GM19238 (cell line): ENCODE results near the gene TFB2M.

ENCODE experiments used
- DNase-seq: peaks from one replicate; pipeline ENCODE4 v3.0.0; 2011; ENCODE audit warnings: low spot score; ENCODE audit not compliant: insufficient read length

Gene TFB2M

DNA sequence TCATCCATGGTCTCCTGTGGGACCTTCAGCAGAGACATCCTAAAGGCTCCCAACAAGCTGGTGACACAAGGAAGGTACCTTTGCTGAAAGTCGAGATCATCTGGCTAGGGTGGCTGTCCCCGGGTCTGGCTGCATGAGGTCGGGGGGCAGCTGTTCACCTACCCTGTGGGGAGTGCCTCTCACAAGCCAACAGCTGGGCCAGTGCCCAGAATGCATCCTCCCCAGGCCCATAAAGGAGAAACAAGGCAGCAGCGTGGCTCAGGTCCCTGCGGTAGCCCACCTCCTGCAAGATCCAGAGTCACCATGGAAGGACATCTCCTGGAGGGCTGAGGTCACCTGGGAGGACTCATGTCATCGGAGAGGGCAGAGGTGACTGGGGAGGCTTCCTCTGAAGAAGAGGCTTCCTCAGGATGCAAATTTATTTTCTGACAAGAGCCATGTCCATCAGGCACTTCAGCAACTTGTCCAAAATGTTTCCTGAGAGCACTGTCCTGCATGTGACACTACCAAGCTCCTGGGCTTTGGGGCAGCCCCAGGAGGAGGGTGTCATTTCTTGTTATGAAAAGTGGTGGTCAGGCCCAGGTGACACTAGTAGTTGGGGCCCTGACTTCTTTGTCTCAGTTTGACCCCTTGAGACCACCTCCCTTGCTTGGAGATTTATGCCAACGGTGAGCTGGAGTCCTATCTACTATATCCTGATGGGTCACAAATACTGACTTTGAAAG lies 52.3 kb downstream of the TFB2M start:
- DNase-seq: no peak

DNA sequence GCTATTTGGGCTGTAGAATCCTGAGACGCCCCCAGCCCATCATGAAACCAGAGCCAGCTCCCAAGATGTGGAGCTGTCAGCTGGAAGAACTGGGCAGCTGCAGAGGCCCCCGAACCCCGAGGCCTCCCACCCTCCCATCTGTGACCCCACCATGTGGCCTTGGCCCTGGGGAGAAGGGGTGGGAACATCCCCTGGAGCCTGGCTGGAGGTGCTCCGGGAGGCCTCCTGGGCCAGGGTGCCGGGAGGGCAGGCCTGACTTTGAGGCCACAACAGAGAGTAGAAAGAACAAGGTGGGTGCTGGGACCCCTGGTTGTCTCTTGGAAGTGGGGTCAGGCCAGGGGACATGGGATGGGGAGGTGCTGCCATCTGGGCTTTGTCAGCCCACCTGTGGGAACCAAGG lies 53.0 kb downstream of the TFB2M start:
- DNase-seq: no peak

GRCh38 chr1:246512635-246513034 lies 53.4 kb downstream of the TFB2M start:
- DNase-seq: no peak

DNA sequence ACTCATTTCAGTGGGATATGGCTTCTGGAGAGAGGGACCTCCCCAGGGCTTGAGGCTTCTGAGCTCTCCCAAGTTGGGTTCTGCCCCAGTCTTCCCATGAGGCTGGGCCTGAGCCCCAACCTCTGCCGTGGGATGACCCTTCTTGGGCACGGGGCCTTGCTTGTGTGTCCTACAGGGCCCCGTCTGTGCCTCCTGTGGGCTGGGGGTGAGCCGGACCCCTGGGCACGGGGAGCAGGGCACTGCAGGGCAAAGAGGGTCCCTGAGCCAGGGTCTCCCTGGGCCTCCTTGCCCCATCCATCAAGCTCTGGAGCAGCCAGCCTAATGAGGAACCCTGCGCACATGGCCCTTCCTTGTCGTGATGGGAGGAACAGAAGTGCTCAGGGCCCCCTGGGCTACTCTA lies 53.8 kb downstream of the TFB2M start:
- DNase-seq: no peak

DNA sequence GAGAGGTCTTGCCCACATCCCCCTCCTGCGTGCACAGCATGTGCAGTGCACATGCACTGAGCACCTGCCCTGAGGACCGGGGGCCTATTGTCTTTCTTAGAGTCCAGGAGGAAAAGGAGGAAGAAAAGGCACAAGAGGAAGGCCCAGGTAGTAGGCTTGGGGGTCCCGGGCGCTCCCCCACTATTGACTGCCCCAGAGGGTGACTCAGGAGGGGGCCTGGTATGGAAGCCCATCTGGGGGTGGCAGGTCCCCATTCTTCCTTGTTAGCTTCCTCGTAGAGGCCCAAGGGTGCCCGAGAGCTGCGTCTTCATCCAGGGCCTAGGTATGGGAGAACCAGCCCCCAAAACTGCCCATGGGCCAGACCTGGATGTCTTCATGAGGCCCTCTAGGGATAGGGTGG lies 54.9 kb downstream of the TFB2M start:
- DNase-seq: no peak

DNA sequence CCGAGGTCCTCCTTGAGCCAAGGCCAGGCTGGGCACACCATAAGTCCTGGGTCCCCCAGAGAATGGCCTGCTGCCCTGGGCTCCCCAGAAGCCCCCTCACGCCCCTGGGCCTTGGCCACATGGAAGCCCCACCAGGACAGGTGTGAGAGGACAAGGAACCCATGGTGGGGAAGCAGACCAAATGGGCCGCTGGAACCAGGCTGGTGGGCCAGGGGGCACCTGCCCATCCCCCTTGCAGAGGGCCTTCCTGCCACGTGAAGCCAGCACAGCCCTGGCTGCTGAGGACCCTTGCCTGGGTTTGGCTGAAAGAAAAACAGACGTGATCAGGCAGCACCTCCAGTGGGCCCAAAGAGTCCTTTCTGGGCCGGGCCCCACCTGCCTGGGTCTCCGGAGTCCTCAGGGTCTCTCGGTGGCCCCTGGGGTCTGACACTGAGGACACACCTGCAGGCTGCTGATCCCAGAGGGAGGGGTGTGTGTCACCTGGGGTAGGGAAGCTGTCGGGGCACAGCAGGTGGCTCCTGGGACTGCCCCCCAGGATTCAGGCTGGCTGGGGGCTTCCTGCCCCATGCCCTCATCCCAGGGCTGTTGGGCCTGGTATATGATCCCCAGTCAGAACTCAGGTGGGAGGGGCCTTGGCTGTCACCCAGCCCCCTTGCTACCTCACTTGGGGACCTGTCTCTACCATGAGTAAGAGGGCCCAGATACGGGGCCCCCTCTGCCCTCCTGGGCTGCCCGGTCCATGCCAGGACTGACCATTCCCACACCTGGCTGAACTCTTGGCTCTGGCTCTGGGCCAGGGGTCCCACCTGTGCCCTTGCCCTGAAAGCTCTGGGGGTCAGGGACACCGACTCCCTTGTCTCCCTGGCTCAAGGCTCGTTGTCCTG lies 55.7 kb downstream of the TFB2M start:
- no peak for DNase-seq

DNA sequence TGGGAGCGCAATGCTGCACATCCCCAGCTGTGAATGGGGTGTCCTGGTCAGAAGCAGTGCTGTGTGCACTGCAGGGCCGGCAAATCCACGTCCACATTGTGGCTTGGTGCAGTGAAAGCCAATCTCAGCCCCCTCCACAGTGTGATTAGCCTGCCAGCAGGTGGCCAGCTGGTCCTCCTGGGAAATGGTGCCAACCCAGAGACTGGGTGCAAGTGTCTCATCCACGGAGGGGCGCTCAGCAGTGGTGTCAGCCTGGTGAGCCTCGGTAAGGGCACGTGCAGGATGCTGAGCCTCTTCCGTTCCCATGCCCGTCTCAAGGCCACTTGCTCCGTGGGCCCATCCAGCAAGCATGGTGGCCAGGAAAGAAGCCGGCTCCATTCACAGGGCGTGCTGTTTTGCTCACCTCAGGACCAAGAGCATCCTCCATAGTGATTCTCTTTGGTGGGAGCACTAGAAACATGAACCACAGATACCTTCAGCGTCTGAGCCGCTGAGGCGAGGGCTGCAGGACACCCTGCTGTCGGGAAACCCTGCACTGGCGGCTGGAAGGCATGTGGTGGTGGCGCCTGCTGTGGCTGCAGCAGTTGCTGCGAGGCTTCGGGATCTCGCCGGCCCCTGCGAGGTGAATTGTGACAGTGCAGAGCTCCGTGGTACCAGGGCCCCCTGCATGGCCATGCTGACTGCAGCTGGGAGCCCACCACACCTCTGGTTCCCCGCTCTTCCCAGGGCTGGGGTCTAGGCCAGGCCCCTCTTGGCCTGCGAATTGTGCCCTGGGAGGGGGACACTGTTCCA lies 57.0 kb downstream of the TFB2M start:
- DNase-seq: no peak

- DNase-seq: peak; percentile 80
Measured at GRCh38 chr1:246506674-246507481, 59.2 kb downstream of the TFB2M start, which contains the start of gene SMYD3. Gene SMYD3 (minus strand): TSS chr1:246507279.

DNA sequence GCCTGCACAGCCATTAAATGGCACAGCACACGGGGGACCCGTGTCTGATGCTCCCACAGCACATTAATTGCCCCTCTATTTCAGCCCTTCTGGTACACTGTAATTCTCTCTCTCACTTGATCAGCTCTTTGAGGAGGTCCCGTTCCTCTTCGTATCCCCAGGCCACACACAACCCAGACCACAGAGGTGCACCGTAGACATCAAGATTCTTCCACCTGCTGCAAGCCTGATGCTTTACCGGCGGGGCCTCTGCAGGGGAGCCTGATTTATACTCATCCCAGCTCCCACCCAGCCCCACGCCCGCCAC lies 59.7 kb downstream of the TFB2M start:
- no peak for DNase-seq

GRCh38 chr1:246503341-246503740 lies 62.7 kb downstream of the TFB2M start:
- DNase-seq: no peak

GRCh38 chr1:246497331-246497915 lies 68.6 kb downstream of the TFB2M start:
- DNase-seq: peak; percentile 34

- no peak for DNase-seq
Measured at GRCh38 chr1:246492611-246493245, 73.3 kb downstream of the TFB2M start.

DNA sequence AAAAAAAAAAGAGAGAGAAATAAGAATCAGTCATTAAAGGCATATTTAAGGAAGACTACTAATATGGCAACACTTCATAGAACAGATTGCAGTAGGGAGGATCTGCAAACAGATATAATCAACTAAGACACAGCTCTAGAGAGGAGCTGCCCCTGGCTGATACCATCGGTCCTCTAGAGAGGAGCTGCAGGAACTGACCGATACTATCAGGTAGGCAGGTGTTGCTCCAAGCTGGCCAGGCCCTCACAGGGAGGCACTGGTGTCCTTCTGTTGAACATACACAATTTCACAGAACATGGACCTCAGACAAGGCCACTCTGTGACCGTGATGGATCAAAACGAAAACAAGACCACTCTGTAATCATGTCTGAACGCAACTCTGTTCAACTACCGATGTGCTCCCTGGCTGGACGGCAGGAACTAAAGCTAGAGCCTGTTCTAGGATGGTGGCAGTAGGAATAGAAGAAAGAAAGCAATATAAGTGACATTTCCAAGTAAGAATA lies 74.5 kb downstream of the TFB2M start:
- DNase-seq: no peak
